Measurements from ENCODE around the gene LYZL6.

DNA sequence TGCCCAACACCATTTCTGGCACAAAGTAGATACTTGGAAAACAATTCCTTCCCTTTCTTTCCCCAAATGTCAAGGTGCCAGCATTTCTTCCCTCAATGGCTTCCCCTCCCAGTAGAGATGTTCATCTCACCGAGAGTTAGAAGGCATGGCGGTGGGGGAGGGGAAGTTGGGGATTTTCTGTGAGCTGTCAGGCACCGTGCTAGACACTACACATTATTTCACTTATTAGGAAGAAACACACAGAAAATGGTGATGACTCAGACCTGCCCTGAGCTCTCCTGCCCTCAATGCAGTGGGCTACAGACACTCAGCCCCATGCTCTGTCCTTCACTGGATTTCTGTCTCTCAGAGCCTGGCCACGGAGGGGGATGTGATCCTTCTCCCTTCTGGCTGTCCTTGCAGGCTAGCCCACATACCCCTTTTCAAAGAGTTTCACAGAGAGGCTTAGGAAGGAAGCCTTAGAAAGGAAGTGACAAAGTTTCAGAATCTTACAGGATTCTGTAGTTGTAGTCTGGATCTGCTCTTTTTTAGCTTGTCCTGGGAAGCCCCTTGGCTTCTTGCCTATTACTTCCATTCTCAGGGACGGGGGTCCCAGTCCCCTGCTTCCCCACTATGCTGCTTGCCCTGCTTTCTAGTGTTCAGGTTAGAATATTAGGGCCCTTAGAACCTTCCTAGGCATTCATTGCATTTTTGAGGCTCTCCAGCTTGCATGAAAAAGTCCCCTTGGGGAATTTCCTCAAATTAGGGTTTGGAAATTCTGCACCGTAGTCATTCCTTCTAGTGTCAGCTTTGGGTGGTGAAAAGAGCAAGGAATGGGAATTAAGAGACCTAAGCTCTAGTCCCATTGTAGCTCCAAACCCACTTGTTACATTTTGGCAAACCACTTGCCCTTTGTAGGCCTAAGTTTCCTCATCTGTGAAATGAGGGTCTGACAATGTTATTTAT lies 51.1 kb downstream of the LYZL6 start:
- TF ChIP-seq CTCF (IDR thresholded peaks at IDR 0.05) (no peak), POLR2AphosphoS5 (IDR thresholded peaks at IDR 0.05; ENCODE audit: low read depth, low read length) (no peak)
